GM03348 (cell line): Measurements from ENCODE around the gene PLCG1.

Experiments
- DNase-seq: peaks from one replicate; pipeline ENCODE4 v3.0.0; 2012; ENCODE audit warnings: low spot score

Gene PLCG1

DNA sequence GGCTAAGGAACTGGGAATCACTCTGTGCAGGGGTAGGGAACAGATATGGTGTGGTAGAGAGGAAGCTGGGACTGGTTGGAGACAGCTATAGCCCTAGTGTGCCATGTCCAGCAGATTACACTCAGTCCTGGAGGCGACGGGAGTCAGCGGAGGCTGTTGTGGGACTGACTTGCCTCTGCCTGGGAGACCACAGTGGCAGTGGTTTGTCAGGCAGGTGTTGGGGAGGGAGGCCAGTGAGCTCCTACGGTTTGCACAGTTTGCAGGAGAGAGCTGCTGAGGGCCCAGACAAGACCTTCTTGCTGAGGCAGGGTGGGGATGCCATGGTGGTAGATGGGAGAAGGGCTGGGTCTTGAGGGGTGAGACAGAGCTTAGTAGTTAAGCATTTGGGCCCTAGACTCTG lies 4.9 kb downstream of the PLCG1 start:
- DNase-seq = no peak

DNA sequence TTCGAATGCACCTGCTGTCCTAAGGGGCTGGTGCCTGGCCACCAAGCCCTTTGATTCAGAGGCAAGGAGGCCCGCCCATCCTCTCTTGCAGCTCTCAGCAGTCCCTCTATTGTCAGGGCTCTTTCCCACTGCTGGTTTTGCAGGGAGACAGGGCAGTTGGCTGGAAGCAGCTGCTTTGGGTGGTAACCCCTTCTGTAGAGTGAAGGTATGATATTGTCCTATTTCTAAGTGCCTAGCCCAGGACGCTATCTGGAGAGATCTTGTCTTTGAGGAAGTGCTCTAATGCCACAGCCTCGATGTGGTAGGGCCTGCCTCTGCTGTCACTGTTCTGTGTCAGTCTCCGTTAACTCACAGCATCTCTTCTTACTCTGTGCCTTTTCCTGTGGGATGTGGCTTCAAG lies 5.6 kb downstream of the PLCG1 start:
- no peak for DNase-seq

- DNase-seq = no peak
Observed at GRCh38 chr20:41143354-41143753, 6.0 kb downstream of the PLCG1 start.

DNA sequence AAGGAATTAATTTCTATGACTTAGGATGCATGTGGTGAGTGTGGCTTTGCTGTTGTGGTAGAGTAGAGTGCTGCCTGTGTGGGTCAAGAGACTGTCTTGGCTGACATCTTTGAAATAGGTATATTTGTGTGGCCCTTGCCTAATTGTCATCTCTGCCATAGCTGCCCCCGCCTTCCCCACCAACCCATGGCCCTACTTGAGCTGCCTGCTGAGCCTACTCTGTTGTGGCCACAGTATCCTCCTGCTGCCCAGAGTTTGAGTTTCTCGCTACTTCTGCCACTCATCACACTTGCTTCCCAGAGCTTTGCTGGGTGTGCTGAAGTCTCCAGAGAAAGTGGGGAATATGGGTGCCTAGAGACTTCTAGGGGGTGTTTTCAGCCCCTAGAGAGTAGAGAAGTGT lies 8.0 kb downstream of the PLCG1 start:
- DNase-seq = no peak

GRCh38 chr20:41145821-41146620 lies 8.7 kb downstream of the PLCG1 start:
- peak; percentile 29 for DNase-seq

- DNase-seq = no peak
Observed at GRCh38 chr20:41147767-41148191, 10.4 kb downstream of the PLCG1 start.

GRCh38 chr20:41148942-41149341 lies 11.6 kb downstream of the PLCG1 start:
- DNase-seq = no peak

- no peak for DNase-seq
Observed at GRCh38 chr20:41150664-41151063, 13.3 kb downstream of the PLCG1 start.

- no peak for DNase-seq
Observed at GRCh38 chr20:41151134-41151869, 14.0 kb downstream of the PLCG1 start.

- no peak for DNase-seq
Observed at GRCh38 chr20:41152108-41152757, 14.9 kb downstream of the PLCG1 start.

DNA sequence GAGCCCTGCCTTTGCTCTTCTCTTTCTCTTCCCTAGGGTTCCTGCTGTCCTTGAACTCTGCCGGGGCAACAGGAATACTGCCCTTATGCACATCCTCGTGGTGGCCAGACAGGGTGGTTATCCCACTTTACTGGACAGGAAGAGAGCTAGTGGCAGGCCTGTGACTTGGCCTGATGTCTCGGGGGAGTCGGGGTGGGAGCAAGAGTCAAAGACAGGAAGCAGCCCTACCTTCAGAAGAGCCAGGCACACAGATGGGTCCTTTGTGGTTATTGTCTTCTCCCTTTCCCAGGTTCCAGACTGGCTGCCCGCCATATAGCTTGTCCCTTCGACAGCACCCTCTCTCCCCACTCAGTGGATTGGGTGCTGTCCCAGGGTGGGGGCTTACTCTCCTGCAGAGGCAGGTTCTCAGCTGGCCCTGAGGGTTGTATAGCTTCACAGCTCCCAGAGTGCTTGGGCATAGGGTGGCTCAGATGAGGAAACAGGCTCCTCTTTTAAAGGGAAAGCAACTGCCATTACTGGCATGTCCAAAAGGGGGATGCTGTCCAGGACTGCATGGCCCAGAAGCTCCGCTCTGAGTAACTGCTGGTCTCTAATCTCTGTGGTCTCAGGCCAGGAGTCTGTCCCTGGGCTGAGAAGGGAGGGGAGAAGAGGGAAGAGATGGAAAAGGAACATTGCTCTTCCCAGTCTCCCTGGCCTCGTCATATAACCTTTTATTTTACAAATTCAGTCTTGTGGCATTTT lies 17.3 kb downstream of the PLCG1 start:
- no peak for DNase-seq

- no peak for DNase-seq
Observed at GRCh38 chr20:41155261-41155660, 17.9 kb downstream of the PLCG1 start.

DNA sequence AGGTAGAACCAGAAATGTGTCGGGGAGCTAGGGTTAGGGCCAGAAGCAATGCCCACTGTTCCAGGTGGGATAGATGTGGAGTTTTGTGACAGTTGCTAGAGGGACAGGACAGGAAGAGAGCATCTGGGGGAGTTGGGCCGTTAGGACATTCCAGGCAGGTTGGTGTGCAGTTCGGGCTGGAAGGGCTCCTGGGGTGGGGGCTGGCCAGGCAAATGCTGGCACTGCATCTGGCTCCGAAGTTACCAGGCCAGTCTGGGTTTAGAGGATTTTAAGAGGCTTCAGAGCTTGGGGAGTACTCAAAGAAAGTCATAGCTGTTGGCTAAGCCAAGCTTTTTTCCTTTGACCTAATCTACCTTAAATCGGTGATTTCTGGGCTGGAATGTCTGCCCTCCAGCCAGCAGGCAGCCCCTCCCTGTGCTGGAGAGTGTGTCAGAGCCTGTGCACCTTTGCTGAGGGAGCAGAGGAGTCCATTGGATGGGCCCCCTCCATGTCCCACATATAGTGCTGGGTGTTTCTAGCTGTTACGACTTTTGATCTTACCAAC lies 20.8 kb downstream of the PLCG1 start:
- no peak for DNase-seq

DNA sequence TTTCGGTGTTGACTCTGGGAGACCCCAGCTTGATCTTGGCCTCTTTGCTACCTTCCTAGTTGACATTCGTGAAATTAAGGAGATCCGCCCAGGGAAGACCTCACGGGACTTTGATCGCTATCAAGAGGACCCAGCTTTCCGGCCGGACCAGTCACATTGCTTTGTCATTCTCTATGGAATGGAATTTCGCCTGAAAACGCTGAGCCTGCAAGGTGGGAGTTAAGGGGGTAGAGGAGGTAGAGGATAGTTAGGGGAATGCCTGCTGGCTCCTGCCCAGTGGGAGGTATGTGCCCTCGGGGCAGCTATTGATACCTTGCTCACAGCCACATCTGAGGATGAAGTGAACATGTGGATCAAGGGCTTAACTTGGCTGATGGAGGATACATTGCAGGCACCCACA lies 22.2 kb downstream of the PLCG1 start:
- DNase-seq = no peak

DNA sequence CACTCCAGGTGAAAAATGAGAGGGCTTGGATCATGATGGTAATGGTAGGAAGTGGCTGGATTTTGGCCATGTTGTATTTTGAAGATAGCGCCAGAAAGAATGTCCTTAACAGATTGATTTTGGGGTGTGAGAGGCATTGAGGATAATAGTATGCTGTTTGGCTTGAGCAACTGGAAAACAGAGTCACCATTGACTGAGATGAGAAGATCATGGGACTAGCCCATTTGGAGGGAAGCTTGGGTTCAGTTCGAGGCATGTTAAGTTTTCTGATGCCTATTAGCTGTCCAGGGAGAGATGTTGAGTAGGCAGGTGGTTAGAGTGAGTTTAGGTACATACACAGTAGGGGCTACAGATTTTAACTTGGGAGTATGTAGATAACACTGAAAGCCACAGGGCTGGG lies 23.3 kb downstream of the PLCG1 start:
- no peak for DNase-seq

GRCh38 chr20:41161886-41162285 lies 24.5 kb downstream of the PLCG1 start:
- no peak for DNase-seq

GRCh38 chr20:41162396-41162795 lies 25.1 kb downstream of the PLCG1 start:
- no peak for DNase-seq

DNA sequence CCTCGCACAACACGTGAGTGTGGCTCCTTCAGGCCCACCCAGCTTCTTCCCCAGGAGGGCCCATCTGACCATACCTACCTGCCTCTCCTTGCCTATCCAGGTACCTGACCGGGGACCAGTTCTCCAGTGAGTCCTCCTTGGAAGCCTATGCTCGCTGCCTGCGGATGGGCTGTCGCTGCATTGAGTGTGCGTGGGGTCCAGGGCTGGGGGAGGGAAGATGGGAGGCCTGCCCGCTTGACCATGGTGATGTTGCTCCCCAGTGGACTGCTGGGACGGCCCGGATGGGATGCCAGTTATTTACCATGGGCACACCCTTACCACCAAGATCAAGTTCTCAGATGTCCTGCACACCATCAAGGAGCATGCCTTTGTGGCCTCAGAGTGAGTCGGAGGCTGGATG lies 26.5 kb downstream of the PLCG1 start:
- DNase-seq = no peak

DNA sequence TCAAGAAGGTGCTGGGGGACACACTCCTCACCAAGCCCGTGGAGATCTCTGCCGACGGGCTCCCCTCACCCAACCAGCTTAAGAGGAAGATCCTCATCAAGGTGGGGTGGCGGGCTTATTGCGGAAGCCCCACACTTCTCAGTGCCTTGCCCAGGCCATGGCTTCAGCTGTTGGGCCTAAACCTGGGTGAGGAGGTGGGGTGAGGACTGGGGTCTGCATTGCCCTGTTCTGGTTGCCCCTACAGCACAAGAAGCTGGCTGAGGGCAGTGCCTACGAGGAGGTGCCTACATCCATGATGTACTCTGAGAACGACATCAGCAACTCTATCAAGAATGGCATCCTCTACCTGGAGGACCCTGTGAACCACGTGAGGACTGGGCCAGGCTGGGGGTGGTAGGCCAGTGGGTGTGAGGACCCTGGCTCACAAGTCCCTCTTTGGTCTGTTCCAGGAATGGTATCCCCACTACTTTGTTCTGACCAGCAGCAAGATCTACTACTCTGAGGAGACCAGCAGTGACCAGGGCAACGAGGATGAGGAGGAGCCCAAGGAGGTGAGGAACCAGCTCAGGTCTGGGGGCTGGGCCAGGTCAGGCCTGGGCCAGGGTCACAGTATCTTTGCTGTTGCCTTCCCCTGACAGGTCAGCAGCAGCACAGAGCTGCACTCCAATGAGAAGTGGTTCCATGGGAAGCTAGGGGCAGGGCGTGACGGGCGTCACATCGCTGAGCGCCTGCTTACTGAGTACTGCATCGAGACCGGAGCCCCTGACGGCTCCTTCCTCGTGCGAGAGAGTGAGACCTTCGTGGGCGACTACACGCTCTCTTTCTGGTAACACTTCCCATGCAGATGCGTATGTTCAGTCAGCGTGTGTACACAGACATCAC lies 27.9 kb downstream of the PLCG1 start:
- DNase-seq = no peak

- no peak for DNase-seq
Observed at GRCh38 chr20:41166201-41167117, 29.1 kb downstream of the PLCG1 start.
